ENCODE measurements around the gene CCDC177.

CCDC177 gene

DNA sequence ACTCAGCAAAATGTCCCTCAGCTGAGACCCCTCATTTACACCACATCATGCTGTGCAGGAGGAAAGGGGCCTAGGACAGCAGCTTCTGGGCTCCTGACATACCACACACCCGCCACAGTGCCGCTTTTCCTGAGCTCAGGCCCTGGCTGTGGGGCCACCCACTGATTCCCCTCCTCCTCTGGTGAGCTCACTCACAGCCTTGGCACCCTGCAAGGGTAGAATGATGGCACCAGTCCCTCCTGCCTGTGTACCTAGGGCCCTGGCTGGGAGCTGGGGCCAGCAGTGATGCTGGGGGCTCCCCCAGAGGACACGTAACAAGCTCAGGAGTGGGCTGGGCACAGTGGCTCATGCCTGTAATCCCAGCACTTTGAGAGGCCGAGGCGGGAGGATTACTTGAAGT lies 45.7 kb downstream of the CCDC177 start:
- DNase-seq (ENCODE audit: low spot score) = no peak

DNA sequence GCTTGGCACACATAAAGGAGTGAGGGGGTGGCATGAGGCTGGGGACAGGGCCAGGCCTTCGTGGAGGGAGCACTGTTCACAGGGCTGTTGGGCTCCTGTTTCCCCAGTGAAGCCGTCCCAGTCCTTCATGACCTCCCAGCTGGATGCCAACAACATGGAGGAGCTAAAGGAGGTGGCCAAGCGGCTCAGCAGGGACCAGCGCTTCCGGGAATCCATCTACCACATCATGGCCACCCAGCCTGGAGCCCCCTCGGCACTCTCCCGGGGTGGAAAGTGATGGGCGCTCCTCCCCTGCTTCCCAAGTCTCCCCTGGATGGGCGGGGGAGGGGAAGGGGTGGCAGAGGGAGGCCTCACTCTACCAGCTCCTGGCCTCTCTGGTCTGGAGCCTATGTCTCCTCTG lies 46.5 kb downstream of the CCDC177 start:
- no peak for DNase-seq (ENCODE audit: low spot score)

DNA sequence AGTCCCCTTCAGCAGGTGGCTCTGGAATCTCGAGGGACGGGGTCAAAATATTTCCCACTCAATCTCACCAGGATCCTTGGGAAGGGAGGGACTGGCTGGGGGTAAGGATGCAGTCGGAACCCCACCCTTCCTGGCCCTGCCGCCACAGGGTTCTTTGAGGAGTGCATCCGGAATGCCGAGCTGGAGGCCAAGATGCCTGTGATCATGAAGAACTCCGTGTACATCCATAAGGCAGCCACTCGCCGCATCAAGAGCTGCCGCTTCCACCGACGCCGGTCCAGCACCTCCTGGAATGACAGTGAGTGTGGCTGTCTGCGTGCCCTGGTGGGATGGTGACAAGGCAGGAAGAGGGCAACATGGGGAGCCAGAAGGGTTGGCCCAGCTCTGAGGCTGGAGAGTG lies 47.0 kb downstream of the CCDC177 start:
- no peak for DNase-seq (ENCODE audit: low spot score)

DNA sequence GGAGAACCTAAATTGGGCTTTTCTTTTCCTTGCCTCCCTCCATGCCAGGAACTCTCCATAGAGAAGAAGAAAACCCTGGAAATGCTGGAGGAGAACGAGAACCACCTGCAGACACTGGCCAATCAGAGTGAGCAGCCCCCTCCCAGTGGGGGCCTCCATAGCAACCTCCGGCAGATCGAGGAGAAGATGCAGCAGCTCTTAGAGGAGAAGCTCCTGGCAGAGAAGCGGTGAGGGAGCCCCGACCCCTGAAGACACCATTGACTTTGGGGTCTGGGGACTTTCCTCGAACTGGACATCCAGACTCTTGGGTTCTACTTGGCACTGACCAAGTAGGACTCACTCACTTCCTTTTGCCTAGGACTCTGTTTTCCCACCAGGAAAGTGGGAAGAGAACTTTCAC lies 48.8 kb downstream of the CCDC177 start:
- no peak for DNase-seq (ENCODE audit: low spot score)

DNA sequence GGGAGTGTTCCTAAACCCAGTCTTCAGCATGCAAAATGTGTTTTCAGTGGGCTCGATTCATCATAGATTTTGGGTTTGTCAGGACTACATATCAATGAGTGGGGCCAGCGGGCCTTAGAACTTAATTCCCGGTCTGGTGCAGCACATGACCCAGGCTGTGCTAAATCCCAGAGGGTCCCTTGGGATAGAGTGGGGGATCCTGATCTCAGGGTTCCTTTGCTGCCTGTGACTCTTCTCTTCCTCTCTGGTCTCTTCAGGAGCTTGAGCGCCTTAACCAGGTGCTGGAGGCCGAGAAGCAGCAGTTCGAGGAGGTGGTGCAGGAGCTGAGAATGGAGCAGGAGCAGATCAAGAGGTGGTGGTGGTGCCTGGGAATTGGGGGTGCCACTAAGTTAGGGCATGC lies 52.6 kb downstream of the CCDC177 start:
- DNase-seq (ENCODE audit: low spot score) = no peak
